ENCODE results near the gene OMD.

Gene OMD

DNA sequence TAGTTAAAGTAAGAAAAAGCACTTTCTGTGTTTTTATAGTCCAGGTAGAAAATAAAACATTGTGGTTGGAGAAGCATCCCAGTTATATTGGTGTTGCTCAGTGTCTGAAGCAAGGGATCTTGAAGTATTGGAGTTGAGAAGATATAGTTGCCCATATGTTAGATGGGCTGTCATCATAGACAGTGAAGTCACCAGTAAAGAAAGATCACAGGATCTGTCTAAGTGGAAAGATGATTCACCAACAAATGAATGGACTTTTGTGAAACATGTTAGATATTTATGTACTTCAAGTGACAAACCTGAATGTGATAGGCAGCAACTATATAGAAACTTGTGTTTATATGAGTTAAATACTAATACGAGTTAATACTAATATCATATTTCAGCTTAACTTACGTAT is 31.6 kb downstream of the OMD start:
- TF ChIP-seq, protein P1, sequence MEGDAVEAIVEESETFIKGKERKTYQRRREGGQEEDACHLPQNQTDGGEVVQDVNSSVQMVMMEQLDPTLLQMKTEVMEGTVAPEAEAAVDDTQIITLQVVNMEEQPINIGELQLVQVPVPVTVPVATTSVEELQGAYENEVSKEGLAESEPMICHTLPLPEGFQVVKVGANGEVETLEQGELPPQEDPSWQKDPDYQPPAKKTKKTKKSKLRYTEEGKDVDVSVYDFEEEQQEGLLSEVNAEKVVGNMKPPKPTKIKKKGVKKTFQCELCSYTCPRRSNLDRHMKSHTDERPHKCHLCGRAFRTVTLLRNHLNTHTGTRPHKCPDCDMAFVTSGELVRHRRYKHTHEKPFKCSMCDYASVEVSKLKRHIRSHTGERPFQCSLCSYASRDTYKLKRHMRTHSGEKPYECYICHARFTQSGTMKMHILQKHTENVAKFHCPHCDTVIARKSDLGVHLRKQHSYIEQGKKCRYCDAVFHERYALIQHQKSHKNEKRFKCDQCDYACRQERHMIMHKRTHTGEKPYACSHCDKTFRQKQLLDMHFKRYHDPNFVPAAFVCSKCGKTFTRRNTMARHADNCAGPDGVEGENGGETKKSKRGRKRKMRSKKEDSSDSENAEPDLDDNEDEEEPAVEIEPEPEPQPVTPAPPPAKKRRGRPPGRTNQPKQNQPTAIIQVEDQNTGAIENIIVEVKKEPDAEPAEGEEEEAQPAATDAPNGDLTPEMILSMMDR (IDR thresholded peaks at IDR 0.05; ENCODE audit: borderline replicate concordance, extremely low read depth, low read length, poor library complexity, severe bottlenecking), result no peak
- no peak for TF ChIP-seq EZH2 (IDR thresholded peaks at IDR 0.05; ENCODE audit: borderline replicate concordance, low read depth, low read length, severe bottlenecking)
- H3K27me3 ChIP-seq (ENCODE audit: insufficient read depth, low read length, poor library complexity), result no peaks in the 10 kb centered on the region
- no peak overlapping the region for H3K4me3 ChIP-seq (ENCODE audit: low read depth in 1 of 2, low read length in 2 of 2)
- H3K4me2 ChIP-seq (ENCODE audit: insufficient read depth, low read length), result no peak overlapping the region
- no peaks in the 10 kb centered on the region for H4K20me1 ChIP-seq (ENCODE audit: insufficient read depth, low read length)
- H3K9ac ChIP-seq (ENCODE audit: low read depth, low read length), result no peak overlapping the region
- DNase-seq (no peak), ATAC-seq (ENCODE audit: insufficient read depth, low read depth) (no peak)
- no peaks in the 10 kb centered on the region for H3K9me3 ChIP-seq (ENCODE audit: insufficient read depth, low read length, severe bottlenecking)
- no peak overlapping the region for H3K27ac ChIP-seq (ENCODE audit: low read length)
- H2AFZ ChIP-seq (ENCODE audit: low read depth, low read length), result no peak overlapping the region
- no peaks in the 10 kb centered on the region for H3K4me1 ChIP-seq (ENCODE audit: insufficient read depth, low read length)
- no peaks in the 10 kb centered on the region for H3K36me3 ChIP-seq (ENCODE audit: insufficient read depth, low read length)
- H3K79me2 ChIP-seq (ENCODE audit: insufficient read depth, low read length), result no peaks in the 10 kb centered on the region

DNA sequence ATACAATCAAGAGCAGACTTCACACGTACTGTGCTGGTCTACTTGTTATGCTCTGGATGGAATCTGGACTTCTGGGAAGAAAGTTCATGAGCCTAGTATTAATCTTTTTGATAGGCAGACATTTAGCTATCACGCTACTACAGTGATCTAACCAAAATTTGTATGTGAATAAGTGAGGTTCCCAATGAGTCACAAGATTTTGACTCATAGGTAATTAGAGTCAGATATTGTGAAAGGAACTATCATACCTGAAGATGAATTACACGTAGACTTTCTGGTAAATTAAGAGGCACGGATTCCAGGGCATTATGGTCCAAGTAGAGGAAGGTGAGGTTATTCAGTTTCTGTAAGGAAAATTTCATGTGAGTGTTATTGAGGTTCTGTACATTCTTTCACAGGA is 38.3 kb downstream of the OMD start:
- H3K4me3 ChIP-seq (ENCODE audit: low read depth in 1 of 2, low read length in 2 of 2), result no peak overlapping the region
- no peak for DNase-seq
- no peak overlapping the region for H3K9ac ChIP-seq (ENCODE audit: low read depth, low read length)
- H2AFZ ChIP-seq (ENCODE audit: low read depth, low read length), result no peak overlapping the region
- H3K79me2 ChIP-seq (ENCODE audit: insufficient read depth, low read length), result no peaks in the 10 kb centered on the region
- H3K4me2 ChIP-seq (ENCODE audit: insufficient read depth, low read length), result no peak overlapping the region
- no peak overlapping the region for H3K27ac ChIP-seq (ENCODE audit: low read length)
- no peaks in the 10 kb centered on the region for H3K27me3 ChIP-seq (ENCODE audit: insufficient read depth, low read length, poor library complexity)
- peaks cover 12% of the 10 kb centered on the region; the same call in 1 of the 2 replicates for H3K36me3 ChIP-seq (ENCODE audit: insufficient read depth, low read length)
- no peaks in the 10 kb centered on the region for H4K20me1 ChIP-seq (ENCODE audit: insufficient read depth, low read length)
- H3K4me1 ChIP-seq (ENCODE audit: insufficient read depth, low read length), result no peaks in the 10 kb centered on the region
- TF ChIP-seq, protein P1 (IDR thresholded peaks at IDR 0.05; ENCODE audit: borderline replicate concordance, extremely low read depth, low read length, poor library complexity, severe bottlenecking), result no peak
- no peak for TF ChIP-seq EZH2 (IDR thresholded peaks at IDR 0.05; ENCODE audit: borderline replicate concordance, low read depth, low read length, severe bottlenecking)
- ATAC-seq (ENCODE audit: insufficient read depth, low read depth), result no peak
- H3K9me3 ChIP-seq (ENCODE audit: insufficient read depth, low read length, severe bottlenecking), result no peaks in the 10 kb centered on the region

DNA sequence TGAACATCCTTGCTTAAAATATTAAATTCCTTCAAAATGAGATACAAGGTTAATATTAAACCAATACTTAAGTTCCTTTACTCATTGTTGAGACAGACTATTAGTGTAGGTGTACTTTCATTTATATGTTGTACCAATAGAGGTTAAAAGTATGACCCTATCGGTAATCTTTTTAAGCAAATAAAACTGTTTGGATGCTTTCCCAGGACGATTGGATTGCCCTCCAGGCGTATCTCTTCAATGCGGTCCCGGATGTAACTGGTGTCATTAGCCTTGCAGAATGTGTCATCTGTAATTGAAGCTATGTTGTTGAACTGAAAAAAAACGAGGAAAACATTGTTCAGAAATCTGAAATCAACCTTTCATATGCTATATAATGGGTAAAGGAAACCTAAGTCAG is 38.8 kb downstream of the OMD start:
- no peak overlapping the region for H2AFZ ChIP-seq (ENCODE audit: low read depth, low read length)
- no peak overlapping the region for H3K9ac ChIP-seq (ENCODE audit: low read depth, low read length)
- no peak overlapping the region for H3K4me3 ChIP-seq (ENCODE audit: low read depth in 1 of 2, low read length in 2 of 2)
- H3K79me2 ChIP-seq (ENCODE audit: insufficient read depth, low read length), result no peaks in the 10 kb centered on the region
- peaks cover 16% of the 10 kb centered on the region; the same call in 1 of the 2 replicates for H3K36me3 ChIP-seq (ENCODE audit: insufficient read depth, low read length)
- no peak overlapping the region for H3K4me2 ChIP-seq (ENCODE audit: insufficient read depth, low read length)
- DNase-seq (no peak), ATAC-seq (ENCODE audit: insufficient read depth, low read depth) (no peak)
- no peak overlapping the region for H3K27ac ChIP-seq (ENCODE audit: low read length)
- H4K20me1 ChIP-seq (ENCODE audit: insufficient read depth, low read length), result no peaks in the 10 kb centered on the region
- H3K4me1 ChIP-seq (ENCODE audit: insufficient read depth, low read length), result no peaks in the 10 kb centered on the region
- H3K9me3 ChIP-seq (ENCODE audit: insufficient read depth, low read length, severe bottlenecking), result no peaks in the 10 kb centered on the region
- TF ChIP-seq EZH2 (IDR thresholded peaks at IDR 0.05; ENCODE audit: borderline replicate concordance, low read depth, low read length, severe bottlenecking), result no peak
- TF ChIP-seq, protein P1 (IDR thresholded peaks at IDR 0.05; ENCODE audit: borderline replicate concordance, extremely low read depth, low read length, poor library complexity, severe bottlenecking), result no peak
- H3K27me3 ChIP-seq (ENCODE audit: insufficient read depth, low read length, poor library complexity), result no peaks in the 10 kb centered on the region

DNA sequence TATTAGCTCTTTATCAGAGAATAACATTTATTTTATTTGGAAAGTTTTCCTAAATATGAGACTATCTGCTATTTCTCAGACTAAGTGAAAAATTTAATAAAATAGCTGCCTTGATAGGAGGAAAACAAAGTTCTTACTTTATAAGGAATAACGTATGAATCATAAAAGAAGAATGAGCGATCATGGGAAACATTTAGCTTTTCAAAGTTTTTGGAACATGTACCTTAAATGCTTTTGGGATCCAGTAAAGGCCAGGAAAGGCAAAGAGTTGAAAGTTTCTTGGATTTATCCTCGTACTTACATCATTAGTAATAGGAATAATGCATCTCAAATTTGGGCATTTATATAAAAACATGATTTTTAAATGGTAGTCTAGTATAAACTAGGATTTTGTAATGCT is 39.3 kb downstream of the OMD start:
- DNase-seq (no peak), ATAC-seq (ENCODE audit: insufficient read depth, low read depth) (no peak)
- no peaks in the 10 kb centered on the region for H3K79me2 ChIP-seq (ENCODE audit: insufficient read depth, low read length)
- peaks cover 21% of the 10 kb centered on the region for H3K36me3 ChIP-seq (ENCODE audit: insufficient read depth, low read length)
- no peaks in the 10 kb centered on the region for H3K27me3 ChIP-seq (ENCODE audit: insufficient read depth, low read length, poor library complexity)
- H3K9me3 ChIP-seq (ENCODE audit: insufficient read depth, low read length, severe bottlenecking), result no peaks in the 10 kb centered on the region
- no peak overlapping the region for H3K27ac ChIP-seq (ENCODE audit: low read length)
- no peak overlapping the region for H3K4me2 ChIP-seq (ENCODE audit: insufficient read depth, low read length)
- no peak overlapping the region for H3K9ac ChIP-seq (ENCODE audit: low read depth, low read length)
- TF ChIP-seq EZH2 (IDR thresholded peaks at IDR 0.05; ENCODE audit: borderline replicate concordance, low read depth, low read length, severe bottlenecking), result no peak
- TF ChIP-seq, protein P1 (IDR thresholded peaks at IDR 0.05; ENCODE audit: borderline replicate concordance, extremely low read depth, low read length, poor library complexity, severe bottlenecking), result no peak
- H3K4me3 ChIP-seq (ENCODE audit: low read depth in 1 of 2, low read length in 2 of 2), result no peak overlapping the region
- no peaks in the 10 kb centered on the region for H4K20me1 ChIP-seq (ENCODE audit: insufficient read depth, low read length)
- H3K4me1 ChIP-seq (ENCODE audit: insufficient read depth, low read length), result no peaks in the 10 kb centered on the region
- H2AFZ ChIP-seq (ENCODE audit: low read depth, low read length), result no peak overlapping the region
